GM12878 (cell line): ENCODE measurements around the gene NOS1.

ENCODE experiments used
- CTCF ChIP-seq, 3 experiments: IDR thresholded peaks in 2 of 3; conservative IDR thresholded peaks in 1 of 3; 2 replicates each; pipeline ENCODE4 v1.5.1; 2011; ENCODE audit warnings: low read depth in 3 of 3, low read length in 3 of 3, mild to moderate bottlenecking in 3 of 3, control low read depth in 2 of 3, moderate library complexity in 2 of 3, inconsistent platforms in 1 of 3, mixed read lengths in 1 of 3; ENCODE audit not compliant: control insufficient read depth in 2 of 3, insufficient read depth in 1 of 3; ENCODE audit errors: extremely low read depth in 1 of 3
- EGR1 ChIP-seq, 2 experiments: IDR thresholded peaks; 1 replicate in 1 of 2; 2 replicates in 1 of 2; pipeline ENCODE4 v1.6.1; 2011 to 2012; ENCODE audit warnings: low read depth in 2 of 2, low read length in 2 of 2, borderline replicate concordance in 1 of 2, mild to moderate bottlenecking in 1 of 2, moderate library complexity in 1 of 2
- HDAC2 ChIP-seq: fragments of 200-600 bp; sonication (generic); IDR thresholded peaks from 2 replicates; pipeline ENCODE4 v1.6.1; 2017
- POLR2AphosphoS5 ChIP-seq: IDR thresholded peaks from 2 replicates; pipeline ENCODE4 v1.6.1; 2011; ENCODE audit warnings: mild to moderate bottlenecking, low read length, inconsistent platforms
- TAF1 ChIP-seq: IDR thresholded peaks from 2 replicates; pipeline ENCODE4 v1.6.1; 2011; ENCODE audit warnings: mild to moderate bottlenecking, low read depth, low read length, borderline replicate concordance
- ZNF217 ChIP-seq: fragments of 450-650 bp; IDR thresholded peaks from 2 replicates; pipeline ENCODE4 v1.6.1; 2017; ENCODE audit warnings: antibody characterized with exemption, mild to moderate bottlenecking

GRCh38 chr12:117363953-117364486 lies 2.6 kb upstream of the NOS1 start:
- TF ChIP-seq ZNF217: no peak
- no peak for TF ChIP-seq CTCF (IDR thresholded peaks at IDR 0.05 in 2 of 3, conservative IDR thresholded peaks at IDR 0.05 in 1 of 3; ENCODE audit: control insufficient read depth in 2 of 3, extremely low read depth in 1 of 3, insufficient read depth in 1 of 3, low read depth in 3 of 3, low read length in 3 of 3)
- TF ChIP-seq POLR2AphosphoS5: no peak
- TF ChIP-seq EGR1 (IDR thresholded peaks at IDR 0.05; ENCODE audit: borderline replicate concordance in 1 of 2, low read depth in 2 of 2, low read length in 2 of 2): no peak
- no peak for TF ChIP-seq HDAC2
- TF ChIP-seq TAF1: no peak
